ENCODE measurements around the gene SDHC.
"Not testable (repeated sequence)": the region's sequence is repeated elsewhere in the genome, so short reads cannot be mapped to it uniquely, and the experiment has no call there.

Gene SDHC

GRCh38 chr1:161311595-161312181, 2.5 kb upstream of the SDHC start:
- no peak for DNase-seq

- peak; percentile 15 for DNase-seq
These were observed 504 bp upstream of the SDHC start for GRCh38 chr1:161313554-161314200.

GRCh38 chr1:161315841-161316674, 1.9 kb downstream of the SDHC start:
- not testable (repeated sequence) for DNase-seq

GRCh38 chr1:161324020-161324419, 9.8 kb downstream of the SDHC start:
- no peak for DNase-seq

- no peak for DNase-seq
These were observed 16.2 kb downstream of the SDHC start for GRCh38 chr1:161330346-161330745.

- no peak for DNase-seq
These were observed 19.0 kb downstream of the SDHC start for GRCh38 chr1:161333166-161333565.

GRCh38 chr1:161335796-161336195, 21.6 kb downstream of the SDHC start:
- no peak for DNase-seq

- no peak for DNase-seq
These were observed 28.0 kb downstream of the SDHC start for GRCh38 chr1:161342177-161342576.

GRCh38 chr1:161342821-161343220, 28.6 kb downstream of the SDHC start:
- DNase-seq = no peak

- DNase-seq = no peak
These were observed 36.5 kb downstream of the SDHC start for GRCh38 chr1:161350671-161351070.

- DNase-seq = peak; percentile 59
These were observed 37.3 kb downstream of the SDHC start for GRCh38 chr1:161351482-161351881.

GRCh38 chr1:161357073-161357472, 42.9 kb downstream of the SDHC start:
- DNase-seq = no peak

- peak; percentile 40 for DNase-seq
These were observed 45.1 kb downstream of the SDHC start for GRCh38 chr1:161359291-161359690.

- no peak for DNase-seq
These were observed 50.2 kb downstream of the SDHC start for GRCh38 chr1:161364332-161364731.

GRCh38 chr1:161365207-161365606, 51.0 kb downstream of the SDHC start:
- no peak for DNase-seq

- peak; percentile 82 for DNase-seq
These were observed 53.7 kb downstream of the SDHC start, which contains the start of gene CFAP126 for GRCh38 chr1:161367684-161368400. Gene CFAP126, minus strand, starts transcription at chr1:161367876. Its CDS starts 8 bp downstream, at chr1:161367868.

GRCh38 chr1:161373442-161373841, 59.3 kb downstream of the SDHC start:
- DNase-seq = no peak

- DNase-seq = peak; percentile 73
These were observed 60.2 kb downstream of the SDHC start for GRCh38 chr1:161374373-161374772.

GRCh38 chr1:161378014-161378413, 63.8 kb downstream of the SDHC start:
- DNase-seq = no peak

- DNase-seq = no peak
These were observed 64.9 kb downstream of the SDHC start for GRCh38 chr1:161379071-161379470.

GRCh38 chr1:161381707-161382106, 67.5 kb downstream of the SDHC start:
- DNase-seq = no peak

- DNase-seq = peak; percentile 90
These were observed 68.2 kb downstream of the SDHC start for GRCh38 chr1:161382214-161383019.
